GM18867 (cell line): Measurements from ENCODE around the gene CENATAC.
"Not testable (repeated sequence)": the region's sequence is repeated elsewhere in the genome, so short reads cannot be mapped to it uniquely, and the experiment has no call there.

Experiments used
- ATAC-seq: cut with Tn5 transposase; IDR thresholded peaks from one replicate; pipeline ENCODE4 v1.9.1; 2021; ENCODE audit warnings: mild to moderate bottlenecking, moderate library complexity; ENCODE audit not compliant: unreplicated experiment

CENATAC gene

GRCh38 chr11:118997627-118998387 lies at the start of gene CENATAC:
Gene CENATAC (plus strand): TSS chr11:118998138. CDS start chr11:118998198, 60 bp downstream.
- ATAC-seq, result peak; percentile 91

GRCh38 chr11:118953265-118953664 lies 44.7 kb upstream of the CENATAC start:
- ATAC-seq, result no peak

GRCh38 chr11:118953976-118954375 lies 44.0 kb upstream of the CENATAC start:
- ATAC-seq, result not testable (repeated sequence)

- ATAC-seq, result peak; percentile 76
Observed at GRCh38 chr11:118956094-118956846, 41.7 kb upstream of the CENATAC start, which contains the start of gene UPK2. Gene UPK2 (plus strand): TSS chr11:118956298. CDS start chr11:118956351, 53 bp downstream.

- ATAC-seq, result peak; percentile 20
Observed at GRCh38 chr11:118956847-118957469, 41.0 kb upstream of the CENATAC start.

- ATAC-seq, result no peak
Observed at GRCh38 chr11:118957549-118957948, 40.4 kb upstream of the CENATAC start.

- no peak for ATAC-seq
Observed at GRCh38 chr11:118957968-118958367, 40.0 kb upstream of the CENATAC start.

- no peak for ATAC-seq
Observed at GRCh38 chr11:118958577-118958976, 39.4 kb upstream of the CENATAC start.

GRCh38 chr11:118961189-118961588 lies 36.7 kb upstream of the CENATAC start:
- ATAC-seq, result no peak

- ATAC-seq, result no peak
Observed at GRCh38 chr11:118961591-118961990, 36.3 kb upstream of the CENATAC start.

- ATAC-seq, result not testable (repeated sequence)
Observed at GRCh38 chr11:118969508-118969907, 28.4 kb upstream of the CENATAC start.

GRCh38 chr11:118971646-118972045 lies 26.3 kb upstream of the CENATAC start, which contains the start of gene FOXR1:
Gene FOXR1 (plus strand): TSS chr11:118971761. CDS start chr11:118971932, 171 bp downstream.
- ATAC-seq, result no peak

GRCh38 chr11:118973985-118974384 lies 24.0 kb upstream of the CENATAC start:
- no peak for ATAC-seq

GRCh38 chr11:118975771-118976709 lies 21.9 kb upstream of the CENATAC start:
- ATAC-seq, result no peak

GRCh38 chr11:118979434-118979833 lies 18.5 kb upstream of the CENATAC start:
- no peak for ATAC-seq

GRCh38 chr11:118980191-118980881 lies 17.6 kb upstream of the CENATAC start:
- ATAC-seq, result no peak

- ATAC-seq, result not testable (repeated sequence)
Observed at GRCh38 chr11:118984337-118984736, 13.6 kb upstream of the CENATAC start.

GRCh38 chr11:118984825-118985224 lies 13.1 kb upstream of the CENATAC start:
- ATAC-seq, result no peak

GRCh38 chr11:118988280-118988679 lies 9.7 kb upstream of the CENATAC start:
- ATAC-seq, result no peak
